Measurements from ENCODE around the gene RHD.
"Not testable (repeated sequence)": the region's sequence is repeated elsewhere in the genome, so short reads cannot be mapped to it uniquely, and the experiment has no call there.

GRCh38 chr1:25275648-25276047 is 3.3 kb downstream of the RHD start:
- TF ChIP-seq, protein P1, sequence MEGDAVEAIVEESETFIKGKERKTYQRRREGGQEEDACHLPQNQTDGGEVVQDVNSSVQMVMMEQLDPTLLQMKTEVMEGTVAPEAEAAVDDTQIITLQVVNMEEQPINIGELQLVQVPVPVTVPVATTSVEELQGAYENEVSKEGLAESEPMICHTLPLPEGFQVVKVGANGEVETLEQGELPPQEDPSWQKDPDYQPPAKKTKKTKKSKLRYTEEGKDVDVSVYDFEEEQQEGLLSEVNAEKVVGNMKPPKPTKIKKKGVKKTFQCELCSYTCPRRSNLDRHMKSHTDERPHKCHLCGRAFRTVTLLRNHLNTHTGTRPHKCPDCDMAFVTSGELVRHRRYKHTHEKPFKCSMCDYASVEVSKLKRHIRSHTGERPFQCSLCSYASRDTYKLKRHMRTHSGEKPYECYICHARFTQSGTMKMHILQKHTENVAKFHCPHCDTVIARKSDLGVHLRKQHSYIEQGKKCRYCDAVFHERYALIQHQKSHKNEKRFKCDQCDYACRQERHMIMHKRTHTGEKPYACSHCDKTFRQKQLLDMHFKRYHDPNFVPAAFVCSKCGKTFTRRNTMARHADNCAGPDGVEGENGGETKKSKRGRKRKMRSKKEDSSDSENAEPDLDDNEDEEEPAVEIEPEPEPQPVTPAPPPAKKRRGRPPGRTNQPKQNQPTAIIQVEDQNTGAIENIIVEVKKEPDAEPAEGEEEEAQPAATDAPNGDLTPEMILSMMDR (IDR thresholded peaks at IDR 0.05; ENCODE audit: low read depth, low read length): not testable (repeated sequence)
- not testable (repeated sequence) for TF ChIP-seq POLR2A (IDR thresholded peaks at IDR 0.05; ENCODE audit: extremely low read depth, insufficient read length); MYC (IDR thresholded peaks at IDR 0.05; ENCODE audit: low read depth, low read length); MAX (IDR thresholded peaks at IDR 0.05; ENCODE audit: low read depth, low read length)
